ENCODE measurements around the gene ZNF598. TPM values are rescaled to one million over a fixed set of nuclear protein-coding genes. Genes with fewer than 3 reads are reported as not detected.

ZNF598 gene
- total and polyA plus RNA-seq, 2 of the 13 experiments (the other 11 are each of a cell fraction or from before 2014, with no cell fraction given), result 13.5 to 14.2 TPM

DNA sequence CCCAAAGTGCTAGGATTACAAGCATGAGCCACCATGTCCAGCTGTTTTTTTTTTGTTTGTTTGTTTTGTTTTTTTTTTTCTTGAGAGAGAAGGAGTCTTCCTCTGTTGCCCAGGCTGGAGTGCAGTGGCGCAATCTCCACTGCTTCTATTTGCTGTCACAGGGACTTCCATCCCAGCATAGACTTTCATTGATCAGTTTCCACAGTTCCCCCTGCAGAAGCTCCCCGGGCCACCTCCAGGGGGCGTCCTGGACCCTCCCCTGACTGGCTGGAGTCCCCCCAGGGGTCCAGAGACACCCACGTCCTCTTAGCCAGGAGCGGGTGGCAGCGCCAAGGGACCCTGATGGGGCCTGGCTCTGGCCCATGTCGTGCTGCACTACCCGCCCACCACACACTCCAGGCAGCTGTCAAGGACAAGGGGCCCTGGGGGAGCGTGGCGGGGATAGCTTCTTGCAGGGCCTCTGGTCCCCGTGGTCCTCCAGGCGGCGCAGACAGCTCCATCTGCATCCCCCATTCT, 6.8 kb upstream of the ZNF598 start (continued):
- TF ChIP-seq ZNF563 (CRISPR knock-in tag; IDR thresholded peaks at IDR 0.05) (no peak), ZNF780A (CRISPR knock-in tag; IDR thresholded peaks at IDR 0.05) (no peak), KLF16 (CRISPR knock-in tag; IDR thresholded peaks at IDR 0.05) (no peak), SMAD3 (CRISPR knock-in tag; IDR thresholded peaks at IDR 0.05) (no peak), PHF21A (CRISPR knock-in tag; IDR thresholded peaks at IDR 0.05) (0 out of 2 replicates have a peak, but pooled peaks have one; percentile 57), ISX (CRISPR knock-in tag; conservative IDR thresholded peaks at IDR 0.05) (no peak), ZNF121 (CRISPR knock-in tag; IDR thresholded peaks at IDR 0.05) (peak; percentile 85), HCFC1 (IDR thresholded peaks at IDR 0.05; ENCODE audit: low read depth, low read length) (no peak), MYNN (CRISPR knock-in tag; IDR thresholded peaks at IDR 0.05; ENCODE audit: low read depth) (no peak), NR3C1 (CRISPR knock-in tag; IDR thresholded peaks at IDR 0.05) (no peak), TRIM24 (CRISPR knock-in tag; IDR thresholded peaks at IDR 0.05) (no peak), ZNF225 (CRISPR knock-in tag; IDR thresholded peaks at IDR 0.05) (no peak), ZNF792 (CRISPR knock-in tag; IDR thresholded peaks at IDR 0.05) (no peak), TOPORS (CRISPR knock-in tag; IDR thresholded peaks at IDR 0.05) (no peak), ZNF839 (CRISPR knock-in tag; IDR thresholded peaks at IDR 0.05; ENCODE audit: borderline replicate concordance) (no peak), ZFP62 (CRISPR knock-in tag; IDR thresholded peaks at IDR 0.05) (no peak), ISL2 (CRISPR knock-in tag; IDR thresholded peaks at IDR 0.05) (no peak), BCL6 (CRISPR knock-in tag; IDR thresholded peaks at IDR 0.05) (peak; percentile 37; the same call in 1 of the 2 replicates), TBX2 (CRISPR knock-in tag; IDR thresholded peaks at IDR 0.05; ENCODE audit: borderline replicate concordance) (no peak), ZNF501 (CRISPR knock-in tag; IDR thresholded peaks at IDR 0.05) (no peak), GPN1 (CRISPR knock-in tag; IDR thresholded peaks at IDR 0.05; ENCODE audit: borderline replicate concordance) (no peak)
- TF ChIP-seq, protein P1, sequence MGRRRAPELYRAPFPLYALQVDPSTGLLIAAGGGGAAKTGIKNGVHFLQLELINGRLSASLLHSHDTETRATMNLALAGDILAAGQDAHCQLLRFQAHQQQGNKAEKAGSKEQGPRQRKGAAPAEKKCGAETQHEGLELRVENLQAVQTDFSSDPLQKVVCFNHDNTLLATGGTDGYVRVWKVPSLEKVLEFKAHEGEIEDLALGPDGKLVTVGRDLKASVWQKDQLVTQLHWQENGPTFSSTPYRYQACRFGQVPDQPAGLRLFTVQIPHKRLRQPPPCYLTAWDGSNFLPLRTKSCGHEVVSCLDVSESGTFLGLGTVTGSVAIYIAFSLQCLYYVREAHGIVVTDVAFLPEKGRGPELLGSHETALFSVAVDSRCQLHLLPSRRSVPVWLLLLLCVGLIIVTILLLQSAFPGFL (CRISPR knock-in tag; IDR thresholded peaks at IDR 0.05), result no peak
- TF ChIP-seq, protein P2, sequence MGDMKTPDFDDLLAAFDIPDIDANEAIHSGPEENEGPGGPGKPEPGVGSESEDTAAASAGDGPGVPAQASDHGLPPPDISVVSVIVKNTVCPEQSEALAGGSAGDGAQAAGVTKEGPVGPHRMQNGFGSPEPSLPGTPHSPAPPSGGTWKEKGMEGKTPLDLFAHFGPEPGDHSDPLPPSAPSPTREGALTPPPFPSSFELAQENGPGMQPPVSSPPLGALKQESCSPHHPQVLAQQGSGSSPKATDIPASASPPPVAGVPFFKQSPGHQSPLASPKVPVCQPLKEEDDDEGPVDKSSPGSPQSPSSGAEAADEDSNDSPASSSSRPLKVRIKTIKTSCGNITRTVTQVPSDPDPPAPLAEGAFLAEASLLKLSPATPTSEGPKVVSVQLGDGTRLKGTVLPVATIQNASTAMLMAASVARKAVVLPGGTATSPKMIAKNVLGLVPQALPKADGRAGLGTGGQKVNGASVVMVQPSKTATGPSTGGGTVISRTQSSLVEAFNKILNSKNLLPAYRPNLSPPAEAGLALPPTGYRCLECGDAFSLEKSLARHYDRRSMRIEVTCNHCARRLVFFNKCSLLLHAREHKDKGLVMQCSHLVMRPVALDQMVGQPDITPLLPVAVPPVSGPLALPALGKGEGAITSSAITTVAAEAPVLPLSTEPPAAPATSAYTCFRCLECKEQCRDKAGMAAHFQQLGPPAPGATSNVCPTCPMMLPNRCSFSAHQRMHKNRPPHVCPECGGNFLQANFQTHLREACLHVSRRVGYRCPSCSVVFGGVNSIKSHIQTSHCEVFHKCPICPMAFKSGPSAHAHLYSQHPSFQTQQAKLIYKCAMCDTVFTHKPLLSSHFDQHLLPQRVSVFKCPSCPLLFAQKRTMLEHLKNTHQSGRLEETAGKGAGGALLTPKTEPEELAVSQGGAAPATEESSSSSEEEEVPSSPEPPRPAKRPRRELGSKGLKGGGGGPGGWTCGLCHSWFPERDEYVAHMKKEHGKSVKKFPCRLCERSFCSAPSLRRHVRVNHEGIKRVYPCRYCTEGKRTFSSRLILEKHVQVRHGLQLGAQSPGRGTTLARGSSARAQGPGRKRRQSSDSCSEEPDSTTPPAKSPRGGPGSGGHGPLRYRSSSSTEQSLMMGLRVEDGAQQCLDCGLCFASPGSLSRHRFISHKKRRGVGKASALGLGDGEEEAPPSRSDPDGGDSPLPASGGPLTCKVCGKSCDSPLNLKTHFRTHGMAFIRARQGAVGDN (CRISPR knock-in tag; IDR thresholded peaks at IDR 0.05), result peak; percentile 46
- TF ChIP-seq, protein P3, sequence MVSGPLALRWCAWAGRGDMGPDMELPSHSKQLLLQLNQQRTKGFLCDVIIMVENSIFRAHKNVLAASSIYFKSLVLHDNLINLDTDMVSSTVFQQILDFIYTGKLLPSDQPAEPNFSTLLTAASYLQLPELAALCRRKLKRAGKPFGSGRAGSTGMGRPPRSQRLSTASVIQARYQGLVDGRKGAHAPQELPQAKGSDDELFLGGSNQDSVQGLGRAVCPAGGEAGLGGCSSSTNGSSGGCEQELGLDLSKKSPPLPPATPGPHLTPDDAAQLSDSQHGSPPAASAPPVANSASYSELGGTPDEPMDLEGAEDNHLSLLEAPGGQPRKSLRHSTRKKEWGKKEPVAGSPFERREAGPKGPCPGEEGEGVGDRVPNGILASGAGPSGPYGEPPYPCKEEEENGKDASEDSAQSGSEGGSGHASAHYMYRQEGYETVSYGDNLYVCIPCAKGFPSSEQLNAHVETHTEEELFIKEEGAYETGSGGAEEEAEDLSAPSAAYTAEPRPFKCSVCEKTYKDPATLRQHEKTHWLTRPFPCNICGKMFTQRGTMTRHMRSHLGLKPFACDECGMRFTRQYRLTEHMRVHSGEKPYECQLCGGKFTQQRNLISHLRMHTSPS (CRISPR knock-in tag; IDR thresholded peaks at IDR 0.05; ENCODE audit: low read depth), result peak; percentile 52; the same call in 1 of the 2 replicates
- TF ChIP-seq, protein P4, sequence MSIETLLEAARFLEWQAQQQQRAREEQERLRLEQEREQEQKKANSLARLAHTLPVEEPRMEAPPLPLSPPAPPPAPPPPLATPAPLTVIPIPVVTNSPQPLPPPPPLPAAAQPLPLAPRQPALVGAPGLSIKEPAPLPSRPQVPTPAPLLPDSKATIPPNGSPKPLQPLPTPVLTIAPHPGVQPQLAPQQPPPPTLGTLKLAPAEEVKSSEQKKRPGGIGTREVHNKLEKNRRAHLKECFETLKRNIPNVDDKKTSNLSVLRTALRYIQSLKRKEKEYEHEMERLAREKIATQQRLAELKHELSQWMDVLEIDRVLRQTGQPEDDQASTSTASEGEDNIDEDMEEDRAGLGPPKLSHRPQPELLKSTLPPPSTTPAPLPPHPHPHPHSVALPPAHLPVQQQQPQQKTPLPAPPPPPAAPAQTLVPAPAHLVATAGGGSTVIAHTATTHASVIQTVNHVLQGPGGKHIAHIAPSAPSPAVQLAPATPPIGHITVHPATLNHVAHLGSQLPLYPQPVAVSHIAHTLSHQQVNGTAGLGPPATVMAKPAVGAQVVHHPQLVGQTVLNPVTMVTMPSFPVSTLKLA (IDR thresholded peaks at IDR 0.05), result 0 out of 2 replicates have a peak, but pooled peaks have one; percentile 3

All from HepG2 (cell line).